Tibial nerve (tissue), 4 donors: ENCODE data around the gene ZCCHC7.

ENCODE experiments used
- CTCF ChIP-seq, 5 experiments: fragments of 200-600 bp in 3 of 5; fragments of 450-650 bp in 2 of 5; sonication (generic) in 3 of 5; IDR thresholded peaks; one replicate each; pipeline ENCODE4 v1.5.1; 2016 to 2019; ENCODE audit warnings: antibody characterized with exemption in 5 of 5, mild to moderate bottlenecking in 3 of 5, moderate library complexity in 2 of 5
- EP300 ChIP-seq, 2 donors: sonication (generic); formaldehyde crosslinking; IDR thresholded peaks; one replicate each; pipeline ENCODE4 v1.6.1; 2017; ENCODE audit warnings: antibody characterized with exemption in 2 of 2, mild to moderate bottlenecking in 1 of 2
- POLR2A ChIP-seq, 2 donors: fragments of 450-650 bp; IDR thresholded peaks; one replicate each; pipeline ENCODE4 v1.6.1; 2017; ENCODE audit warnings: antibody characterized with exemption in 2 of 2, mild to moderate bottlenecking in 2 of 2, moderate library complexity in 2 of 2

- TF ChIP-seq CTCF (IDR thresholded peaks at IDR 0.05) (no peak), EP300 (IDR thresholded peaks at IDR 0.05) (no peak), POLR2A (IDR thresholded peaks at IDR 0.05) (no peak)
Observed at GRCh38 chr9:37395229-37395628, 274.9 kb downstream of the ZCCHC7 start.
